Heart left ventricle (tissue), 16 donors: ENCODE results near the gene ATP1A2. TPM values are rescaled to one million over a fixed set of nuclear protein-coding genes. Genes with fewer than 3 reads are reported as not detected.
A peak's percentile ranks its signal among the peaks of the same experiment; 100 is the strongest.

ENCODE experiments used
- ATAC-seq, 4 donors: fragments of 200-7000 bp; cut with Tn5 transposase; one replicate each; pipeline ENCODE4 v1.9.1; 2020 to 2022; ENCODE audit warnings: moderate library complexity in 4 of 4, mild to moderate bottlenecking in 3 of 4, moderate number of reproducible peaks in 1 of 4
- DNase-seq, 5 donors: peaks; one replicate each; pipeline ENCODE4 v3.0.0-alpha.2; 2020
- H3K27ac ChIP-seq, 12 donors: fragments of 200-600 bp; sonication (generic) in 4 of 12; one replicate each; pipeline versions ENCODE4 v1.5.0 to v1.8.0; 2016 to 2022; ENCODE audit warnings: mild to moderate bottlenecking in 2 of 12
- H3K27me3 ChIP-seq, 9 donors: fragments of 200-600 bp; sonication (generic) in 2 of 9; one replicate each; pipeline versions ENCODE4 v1.5.1 to v1.8.0; 2016 to 2022; ENCODE audit warnings: mild to moderate bottlenecking in 3 of 9
- H3K36me3 ChIP-seq, 9 donors: fragments of 200-600 bp; sonication (generic) in 2 of 9; one replicate each; pipeline versions ENCODE4 v1.5.0 to v1.8.0; 2018 to 2022; ENCODE audit warnings: mild to moderate bottlenecking in 2 of 9
- H3K4me1 ChIP-seq, 12 donors: fragments of 200-600 bp; sonication (generic) in 4 of 12; one replicate each; pipeline versions ENCODE4 v1.5.0 to v1.8.0; 2016 to 2022; ENCODE audit warnings: mild to moderate bottlenecking in 3 of 12
- H3K4me3 ChIP-seq, 12 donors: fragments of 200-600 bp; sonication (generic) in 4 of 12; one replicate each; pipeline versions ENCODE4 v1.5.0 to v1.8.0; 2017 to 2022; ENCODE audit warnings: mild to moderate bottlenecking in 9 of 12, moderate library complexity in 4 of 12
- H3K9me3 ChIP-seq, 12 donors: fragments of 200-600 bp; sonication (generic) in 4 of 12; one replicate each; pipeline versions ENCODE4 v1.5.0 to v1.8.0; 2016 to 2022; ENCODE audit warnings: mild to moderate bottlenecking in 1 of 12
- POLR2A ChIP-seq, 2 donors: fragments of 450-650 bp; IDR thresholded peaks; one replicate each; pipeline ENCODE4 v1.6.1; 2017; ENCODE audit warnings: antibody characterized with exemption in 2 of 2, mild to moderate bottlenecking in 2 of 2, moderate library complexity in 2 of 2
- WGBS, 4 donors: extraction: QIAGEN DNeasy Blood & Tissue Kit in 2 of 4; methylation state at CpG; one replicate each; pipeline versions ENCODE4 v1.1.5 to v1.1.7; 2013 to 2018; 5-methylcytosine and 5-hydroxymethylcytosine counted together
- intact Hi-C, 10 donors: fragments of 100-400 bp; cut with DNase I; formaldehyde crosslinking; loops; one replicate each; pipeline versions ENCODE4 v1.11.1 to v1.14.2; 2022
- polyA plus RNA-seq, 2 donors: library from polyadenylated mRNA; stranded (reverse); fragments of 200-250 nt; gene quantifications; one replicate each; pipeline ENCODE4 v1.2.3, GENCODE V29; 2013
- total RNA-seq, 9 donors: library from RNA; depleted of rRNA in 2 of 9; stranded (reverse); fragments of >200 nt in 2 of 9; fragmentation: NEBNext Ultra II Directional in 3 of 9; extraction: Animal tissue kit (Norgen Biotek cat#: 25700) in 3 of 9; gene quantifications; one replicate each; pipeline versions ENCODE4 v1.1.0 to v1.2.4, GENCODE V29; 2016 to 2023
- TF ChIP-seq, protein P1 (sequence below), 12 donors: fragments of 200-600 bp; sonication (generic) in 4 of 12; IDR thresholded peaks; one replicate each; pipeline versions ENCODE4 v1.5.0 to v1.8.0; 2018 to 2022; ENCODE audit warnings: antibody characterized with exemption in 12 of 12, mild to moderate bottlenecking in 5 of 12
- donor health status: ischemic (EF 13 %, LVEDD 7.1; RV severe dilation, severe dysfunction).
- donor health status: healthy with polysubstance abuse.
- donor health status: DM: no; HTN: yes; CAD: no.
- donor health status: DM: no; HTN: no; CAD: no.
- donor health status: ischemic (EF 25% LVEDD 6.9; RV normal size, moderate dysfunction).
- donor health status: ischemic (EF 25% LVEDD 5.7; RV mildly dilated, moderate dysfunction).
- donor health status: healthy.
- donor health status: DM: yes; HTN: yes; CAD: no.
- donor health status: ischemic (EF 35%, LVEDD 5.7; RV mildly dilated, moderate dysfunction).
- donor health status: nonischemic (EF 11% LVEDD 7.7; RV severe dilation, severe dysfunction).
- donor health status: DM: yes; HTN: yes; CAD: no.
- donor health status: PGD.
- donor health status: ischemic (EF 29% LVEDD 5.4; RV normal size, mild dysfunction).
- donor health status: nonischemic (EF 23%, LVEDD 6.1; RV moderate dilation, normal function).

ATP1A2 gene
- total and polyA plus RNA-seq, 11 donors = 29.5 to 393 (median 255) TPM

DNA sequence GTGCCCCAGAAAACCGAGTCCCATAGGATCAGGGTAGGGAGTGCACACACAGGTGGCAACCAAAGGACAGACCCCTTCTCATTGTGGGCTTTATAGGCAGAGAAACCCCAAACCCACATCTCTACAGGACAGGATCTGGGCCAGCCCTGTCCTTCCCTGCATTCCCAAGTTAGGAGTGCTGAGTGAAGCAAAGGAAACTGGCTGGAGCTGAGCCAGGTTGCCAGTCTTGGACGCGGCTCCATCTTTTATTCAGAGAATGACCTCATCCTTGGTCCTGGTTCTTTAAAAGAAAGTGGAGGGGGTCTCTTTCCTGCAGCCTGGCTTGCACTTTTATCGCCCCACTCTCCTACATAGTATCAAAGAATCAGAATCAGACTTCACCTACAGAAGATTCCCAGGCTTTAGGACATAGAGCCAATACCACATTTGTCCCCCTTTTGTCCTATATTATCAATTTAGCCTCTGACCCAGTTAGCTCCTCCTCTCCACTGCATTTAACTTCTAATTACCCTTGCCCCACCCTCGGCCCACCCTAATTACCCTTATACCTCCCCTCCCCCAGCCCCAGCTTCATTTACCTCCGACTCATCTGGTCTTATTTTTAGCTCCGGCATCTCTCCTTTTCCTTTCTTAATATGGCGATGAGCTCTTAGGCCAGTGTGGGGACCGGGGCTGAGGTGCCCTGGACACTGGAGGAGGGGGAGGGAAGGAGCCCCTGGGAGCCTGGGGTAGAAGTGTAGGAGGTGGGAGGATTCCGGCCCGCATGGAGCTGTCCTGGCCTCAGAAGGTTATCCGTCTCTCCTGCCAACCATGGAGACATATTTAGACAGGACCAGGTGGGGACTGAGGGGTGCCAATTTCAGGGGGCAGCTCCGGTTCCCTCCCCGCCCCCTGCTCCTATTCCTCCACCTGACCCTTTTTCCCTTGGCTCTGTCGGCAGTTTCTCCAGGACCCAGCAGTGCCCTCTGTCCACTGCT lies 74.4 kb downstream of the ATP1A2 start, which contains the start of gene CASQ1:
CASQ1 (plus strand) TSS at position 927 of the 977 bp plus-strand sequence. CDS start 177 bp downstream, outside the sequence.
- Histone ChIP-seq H3K36me3 (no peaks in the 10 kb centered on the region), H3K4me1 (peaks cover 0 to 42% (median 21%) of the 10 kb centered on the region in 12 donors), H3K27me3 (no peaks in the 10 kb centered on the region), H3K4me3 (peak within 1 kb of the TSS in 5 of 12 donors; percentile 1 to 34 (median 16)), H3K27ac (peak within 1 kb of the TSS in 11 of 12 donors; percentile 2 to 85 (median 71)), H3K9me3 (no peaks in the 10 kb centered on the region)
- intact Hi-C loops = loop anchor here in 8 of 10 donors (2.0 to 10.0 kb wide), 12 partner anchors 29 to 187 kb away; partner anchors contain the start of gene ATP1A2 (in 1 of the 8)
- no peak for TF ChIP-seq POLR2A (IDR thresholded peaks at IDR 0.05)
- TF ChIP-seq, protein P1, sequence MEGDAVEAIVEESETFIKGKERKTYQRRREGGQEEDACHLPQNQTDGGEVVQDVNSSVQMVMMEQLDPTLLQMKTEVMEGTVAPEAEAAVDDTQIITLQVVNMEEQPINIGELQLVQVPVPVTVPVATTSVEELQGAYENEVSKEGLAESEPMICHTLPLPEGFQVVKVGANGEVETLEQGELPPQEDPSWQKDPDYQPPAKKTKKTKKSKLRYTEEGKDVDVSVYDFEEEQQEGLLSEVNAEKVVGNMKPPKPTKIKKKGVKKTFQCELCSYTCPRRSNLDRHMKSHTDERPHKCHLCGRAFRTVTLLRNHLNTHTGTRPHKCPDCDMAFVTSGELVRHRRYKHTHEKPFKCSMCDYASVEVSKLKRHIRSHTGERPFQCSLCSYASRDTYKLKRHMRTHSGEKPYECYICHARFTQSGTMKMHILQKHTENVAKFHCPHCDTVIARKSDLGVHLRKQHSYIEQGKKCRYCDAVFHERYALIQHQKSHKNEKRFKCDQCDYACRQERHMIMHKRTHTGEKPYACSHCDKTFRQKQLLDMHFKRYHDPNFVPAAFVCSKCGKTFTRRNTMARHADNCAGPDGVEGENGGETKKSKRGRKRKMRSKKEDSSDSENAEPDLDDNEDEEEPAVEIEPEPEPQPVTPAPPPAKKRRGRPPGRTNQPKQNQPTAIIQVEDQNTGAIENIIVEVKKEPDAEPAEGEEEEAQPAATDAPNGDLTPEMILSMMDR (IDR thresholded peaks at IDR 0.05) = no peak
- WGBS, 4 donors = 30 to 36% (median 32%) methylated on average over 15 of the region's 15 CpGs
- DNase-seq (peak in 4 of 5 donors; percentile 62 to 78 (median 74)), ATAC-seq (peak; percentile 16 to 60 (median 42))

DNA sequence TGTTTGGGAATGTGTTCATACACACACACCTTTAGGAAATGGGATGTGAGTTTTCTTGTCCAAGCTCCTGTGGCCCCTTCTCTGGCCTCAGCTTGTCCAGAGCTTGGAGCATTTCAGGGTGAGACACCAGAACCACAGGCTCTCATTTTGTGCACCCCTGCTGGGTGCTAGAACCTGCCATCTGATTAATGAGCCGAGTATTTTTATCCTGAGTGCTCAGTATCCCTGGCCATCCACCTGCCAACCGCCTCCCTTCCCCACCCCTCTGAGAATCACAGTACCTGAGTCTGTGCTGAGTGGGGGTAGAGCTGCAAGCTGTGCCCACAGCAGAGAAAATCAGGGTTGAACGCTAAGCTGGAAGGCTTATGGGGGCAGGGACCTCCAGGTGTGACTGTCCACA lies 76.2 kb downstream of the ATP1A2 start:
- Histone ChIP-seq H3K36me3 (no peaks in the 10 kb centered on the region), H3K4me3 (no peak overlapping the region), H3K27me3 (no peaks in the 10 kb centered on the region), H3K27ac (peak overlapping the region in 3 of 12 donors; percentile 42 to 86 (median 67)), H3K4me1 (peaks cover 0 to 42% (median 21%) of the 10 kb centered on the region in 12 donors), H3K9me3 (no peaks in the 10 kb centered on the region)
- TF ChIP-seq, protein P1 (IDR thresholded peaks at IDR 0.05) = no peak
- no peak for TF ChIP-seq POLR2A (IDR thresholded peaks at IDR 0.05)
- DNase-seq (no peak), ATAC-seq (no peak)
- 54 to 83% (median 73%) methylated on average over 3 of the region's 3 CpGs for WGBS, 4 donors
- intact Hi-C loops = loop anchor here (2.0 to 10.0 kb wide), 18 partner anchors 27 to 186 kb away; partner anchors contain the start of gene ATP1A2 (in 1 of the 10)

DNA sequence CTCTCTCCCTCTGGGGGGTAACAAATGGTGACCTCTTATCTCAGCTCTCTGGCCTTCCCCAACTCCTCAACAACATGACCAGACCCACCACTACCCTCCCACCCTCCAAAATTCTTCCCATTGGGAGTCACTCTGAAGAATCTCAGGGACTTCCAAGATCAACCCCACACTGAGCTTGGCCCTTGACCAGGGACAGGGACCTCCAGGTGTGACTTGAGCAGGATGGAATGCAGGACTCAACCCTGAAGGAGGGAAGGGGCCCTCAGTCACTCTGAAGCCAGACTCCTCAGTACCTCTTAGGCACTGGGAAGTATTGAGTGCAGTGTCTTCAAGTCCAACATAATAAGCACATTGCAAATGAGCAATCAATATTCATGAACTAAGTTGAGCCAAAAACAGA lies 76.7 kb downstream of the ATP1A2 start:
- TF ChIP-seq POLR2A (IDR thresholded peaks at IDR 0.05) = no peak
- TF ChIP-seq, protein P1 (IDR thresholded peaks at IDR 0.05) = no peak
- peak overlapping the region in 4 of 12 donors; percentile 6 to 86 (median 54) for H3K27ac ChIP-seq
- ATAC-seq (no peak), DNase-seq (no peak)
- no peak overlapping the region for H3K4me3 ChIP-seq
- peaks cover 0 to 42% (median 21%) of the 10 kb centered on the region in 12 donors for H3K4me1 ChIP-seq
- intact Hi-C loops = loop anchor here (2.0 to 10.0 kb wide), 18 partner anchors 27 to 185 kb away; partner anchors contain the start of gene ATP1A2 (in 1 of the 10)
- H3K27me3 ChIP-seq = no peaks in the 10 kb centered on the region
- no peaks in the 10 kb centered on the region for H3K36me3 ChIP-seq
- H3K9me3 ChIP-seq = no peaks in the 10 kb centered on the region

Other genes with a start within 250 kb of the ATP1A2 start
- gene CFAP45, start 215.6 kb upstream of the ATP1A2 start, total RNA-seq = 1 to 10 TPM in 1 of 9 donors, under 1 TPM in 6, not detected in 2; 0.31 to 1.8 (median 0.62) TPM
- 1 to 10 TPM in 1 of 2 donors, under 1 TPM in 1; 0.29 to 1.3 TPM for gene CFAP45, start 215.6 kb upstream of the ATP1A2 start, polyA plus RNA-seq
- 100 to 1,000 TPM in 5 of 9 donors, 10 to 100 TPM in 4; 84.3 to 246 (median 131) TPM for gene TAGLN2, start 190.3 kb upstream of the ATP1A2 start, total RNA-seq
- 100 to 1,000 TPM; 113 to 226 TPM for gene TAGLN2, start 190.3 kb upstream of the ATP1A2 start, polyA plus RNA-seq
- gene IGSF9, start 170.1 kb upstream of the ATP1A2 start, total RNA-seq = 1 to 10 TPM in 1 of 9 donors, under 1 TPM in 3, not detected in 5; 0.10 to 4.8 (median 0.12) TPM
- gene IGSF9, start 170.1 kb upstream of the ATP1A2 start, polyA plus RNA-seq = under 1 TPM in 1 of 2 donors, not detected in 1; 0.06 TPM
- gene SLAMF9, start 161.5 kb upstream of the ATP1A2 start, total RNA-seq = under 1 TPM in 1 of 9 donors, not detected in 8; 0.88 TPM
- under 1 TPM in 1 of 2 donors, not detected in 1; 0.24 TPM for gene SLAMF9, start 161.5 kb upstream of the ATP1A2 start, polyA plus RNA-seq
- 1 to 10 TPM; 1.7 to 4.1 (median 2.5) TPM for gene PIGM, start 83.8 kb upstream of the ATP1A2 start, total RNA-seq
- 1 to 10 TPM; 1.6 to 2.1 TPM for gene PIGM, start 83.8 kb upstream of the ATP1A2 start, polyA plus RNA-seq
- gene KCNJ10, start 45.6 kb upstream of the ATP1A2 start, total RNA-seq = 1 to 10 TPM in 1 of 9 donors, under 1 TPM in 1, not detected in 7; 0.48 to 1.1 TPM
- under 1 TPM in 1 of 2 donors, not detected in 1; 0.08 TPM for gene KCNJ10, start 45.6 kb upstream of the ATP1A2 start, polyA plus RNA-seq
- under 1 TPM in 2 of 9 donors, not detected in 7; 0.06 to 0.29 TPM for gene KCNJ9, start 34.2 kb upstream of the ATP1A2 start, total RNA-seq
- gene KCNJ9, start 34.2 kb upstream of the ATP1A2 start, polyA plus RNA-seq = under 1 TPM in 1 of 2 donors, not detected in 1; 0.08 TPM
- gene IGSF8, start 17.1 kb upstream of the ATP1A2 start, total RNA-seq = 10 to 100 TPM; 23.1 to 49.3 (median 24.8) TPM
- gene IGSF8, start 17.1 kb upstream of the ATP1A2 start, polyA plus RNA-seq = 10 to 100 TPM; 15.0 to 30.3 TPM
- 1 to 10 TPM in 1 of 9 donors, under 1 TPM in 3, not detected in 5; 0.09 to 1.3 (median 0.29) TPM for gene ATP1A4, start 35.8 kb downstream of the ATP1A2 start, total RNA-seq
- gene ATP1A4, start 35.8 kb downstream of the ATP1A2 start, polyA plus RNA-seq = under 1 TPM in 1 of 2 donors, not detected in 1; 0.12 TPM
- gene CASQ1, start 74.8 kb downstream of the ATP1A2 start, total RNA-seq = 100 to 1,000 TPM in 1 of 9 donors, 10 to 100 TPM in 8; 23.6 to 129 (median 45.9) TPM
- gene CASQ1, start 74.8 kb downstream of the ATP1A2 start, polyA plus RNA-seq = 10 to 100 TPM; 35.4 to 55.9 TPM
- gene PEA15, start 89.6 kb downstream of the ATP1A2 start, total RNA-seq = 100 to 1,000 TPM; 134 to 581 (median 290) TPM
- gene PEA15, start 89.6 kb downstream of the ATP1A2 start, polyA plus RNA-seq = 1,000 to 10,000 TPM in 1 of 2 donors, 100 to 1,000 TPM in 1; 250 to 1,078 TPM
- gene DCAF8, start 146.8 kb downstream of the ATP1A2 start, total RNA-seq = 100 to 1,000 TPM; 111 to 161 (median 131) TPM
- gene DCAF8, start 146.8 kb downstream of the ATP1A2 start, polyA plus RNA-seq = 10 to 100 TPM; 78.4 to 96.9 TPM
- gene PEX19, start 169.4 kb downstream of the ATP1A2 start, total RNA-seq = 100 to 1,000 TPM in 1 of 9 donors, 10 to 100 TPM in 8; 65.0 to 105 (median 85.7) TPM
- gene PEX19, start 169.4 kb downstream of the ATP1A2 start, polyA plus RNA-seq = 10 to 100 TPM; 22.5 to 44.8 TPM
- 100 to 1,000 TPM in 6 of 9 donors, 10 to 100 TPM in 3; 78.6 to 129 (median 115) TPM for gene COPA, start 227.5 kb downstream of the ATP1A2 start, total RNA-seq
- 10 to 100 TPM; 46.9 to 97.8 TPM for gene COPA, start 227.5 kb downstream of the ATP1A2 start, polyA plus RNA-seq
- gene NCSTN, start 227.6 kb downstream of the ATP1A2 start, total RNA-seq = 100 to 1,000 TPM in 1 of 9 donors, 10 to 100 TPM in 8; 54.1 to 101 (median 72.2) TPM
- gene NCSTN, start 227.6 kb downstream of the ATP1A2 start, polyA plus RNA-seq = 10 to 100 TPM; 47.3 to 47.9 TPM